GM19467 (cell line): ENCODE measurements around the gene CCDC187.

Experiments used
- ATAC-seq: cut with Tn5 transposase; IDR thresholded peaks from one replicate; pipeline ENCODE4 v1.9.1; 2021; ENCODE audit warnings: mild to moderate bottlenecking, moderate library complexity; ENCODE audit not compliant: unreplicated experiment

The CCDC187 gene

DNA sequence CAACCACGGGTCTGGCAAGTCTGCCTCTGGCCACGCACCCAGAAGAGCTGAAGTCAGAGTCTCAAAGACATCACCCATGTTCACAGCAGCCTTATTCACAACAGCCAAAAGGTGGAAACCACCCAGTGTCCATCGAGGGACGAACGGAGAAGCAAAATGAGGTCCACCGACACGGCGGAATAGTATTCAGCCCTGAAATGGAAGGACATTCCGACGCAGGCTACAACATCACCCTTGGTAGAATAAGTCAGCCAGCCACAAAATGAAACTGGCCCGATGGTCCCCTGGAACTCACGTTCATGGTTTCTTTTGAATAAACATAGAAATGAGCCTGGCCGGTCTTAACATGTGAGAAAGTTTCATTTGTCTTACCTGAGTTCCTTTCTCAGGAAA, 16.9 kb downstream of the CCDC187 start:
- no peak for ATAC-seq

DNA sequence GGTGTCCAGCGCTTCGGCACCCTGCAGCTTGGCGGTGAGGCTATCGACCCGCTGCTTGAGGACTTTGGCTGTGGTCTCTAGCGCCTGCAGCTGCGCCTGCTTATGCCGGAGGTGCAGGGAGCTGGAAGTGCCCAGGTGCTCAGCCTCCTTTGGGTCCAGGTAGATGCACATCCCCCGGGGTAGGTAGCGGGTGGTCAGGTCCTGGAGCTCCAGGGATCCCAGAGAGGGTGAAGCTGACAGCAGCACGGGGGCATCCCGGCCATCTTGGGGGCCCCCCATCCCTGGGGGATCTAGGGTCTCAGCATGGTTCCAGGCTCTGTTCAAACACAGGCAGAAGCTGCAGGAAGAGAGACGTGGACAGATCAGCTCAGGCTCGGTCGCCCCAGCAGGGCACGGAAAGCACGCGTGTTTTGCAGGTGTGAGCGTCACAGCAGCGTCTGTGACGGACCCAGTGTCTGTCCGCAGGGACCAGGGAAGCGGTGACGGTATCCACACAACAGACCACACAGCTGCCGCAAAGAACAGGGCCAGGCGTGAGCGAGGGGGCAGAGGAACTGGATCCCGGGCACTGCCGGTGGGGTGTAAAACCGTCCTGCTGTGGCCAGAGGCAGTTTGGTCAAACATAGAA, 17.4 kb downstream of the CCDC187 start:
- ATAC-seq = no peak

DNA sequence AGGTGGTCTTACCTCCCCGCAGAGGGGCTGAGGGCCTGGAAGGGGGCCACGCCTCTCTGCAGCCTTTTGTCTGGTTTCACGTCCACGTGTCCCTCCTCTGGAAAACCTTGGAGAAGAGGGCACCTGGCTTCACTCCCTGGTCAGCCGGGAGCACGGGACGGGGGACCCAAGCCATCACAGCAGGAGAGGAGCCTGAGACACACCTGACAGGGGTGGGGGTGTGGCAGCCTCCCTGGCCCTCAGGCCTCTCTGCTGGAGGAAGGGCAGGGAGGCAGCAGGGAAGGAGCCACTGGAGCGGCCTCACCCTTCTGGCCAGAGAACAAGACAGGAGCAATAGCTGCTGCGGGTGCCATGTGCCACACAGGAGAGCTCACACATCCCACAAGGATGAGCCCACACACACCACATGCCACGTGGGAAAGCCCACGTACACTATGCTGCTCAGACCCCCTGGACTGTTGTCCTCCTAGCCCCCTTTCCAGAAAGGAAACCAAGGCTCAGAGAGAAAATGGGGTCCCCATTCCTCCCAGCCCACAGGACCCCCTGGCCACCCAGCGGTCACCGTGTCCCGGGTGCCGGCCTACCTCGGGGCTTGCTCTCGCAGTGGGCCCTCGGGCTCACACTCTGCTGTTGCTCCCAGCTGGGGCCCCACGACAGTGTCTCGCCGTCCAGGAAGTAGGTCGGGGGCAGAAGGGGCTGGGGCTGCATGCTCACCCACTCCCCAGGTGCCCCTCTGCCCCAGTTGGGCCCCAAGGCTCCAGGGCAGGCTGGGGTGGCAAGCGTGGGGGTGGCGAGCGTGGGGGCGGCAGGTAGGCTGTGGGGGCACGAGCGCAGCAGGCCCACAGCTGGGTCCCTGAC, 18.2 kb downstream of the CCDC187 start:
- ATAC-seq = no peak

DNA sequence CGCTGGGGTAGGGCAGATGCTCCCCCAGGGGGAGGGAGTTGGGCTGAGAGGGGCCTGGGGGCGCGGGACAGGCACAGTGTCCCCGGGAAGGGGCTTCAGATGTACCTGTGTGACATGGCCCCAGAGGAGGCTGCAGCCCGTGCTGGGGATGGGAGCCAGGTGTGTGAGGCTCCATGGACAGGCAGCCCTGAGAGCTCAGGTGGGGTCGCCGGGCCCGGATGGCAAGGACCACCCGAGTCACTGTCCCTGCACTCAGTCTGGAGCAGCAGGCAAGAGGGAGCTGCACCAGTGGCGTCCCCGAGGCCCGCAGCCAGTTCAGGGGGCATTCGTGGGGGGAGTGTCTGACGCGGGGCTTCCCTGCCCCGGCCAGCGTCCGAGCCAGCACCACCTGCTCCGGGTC, 18.9 kb downstream of the CCDC187 start:
- ATAC-seq = no peak

DNA sequence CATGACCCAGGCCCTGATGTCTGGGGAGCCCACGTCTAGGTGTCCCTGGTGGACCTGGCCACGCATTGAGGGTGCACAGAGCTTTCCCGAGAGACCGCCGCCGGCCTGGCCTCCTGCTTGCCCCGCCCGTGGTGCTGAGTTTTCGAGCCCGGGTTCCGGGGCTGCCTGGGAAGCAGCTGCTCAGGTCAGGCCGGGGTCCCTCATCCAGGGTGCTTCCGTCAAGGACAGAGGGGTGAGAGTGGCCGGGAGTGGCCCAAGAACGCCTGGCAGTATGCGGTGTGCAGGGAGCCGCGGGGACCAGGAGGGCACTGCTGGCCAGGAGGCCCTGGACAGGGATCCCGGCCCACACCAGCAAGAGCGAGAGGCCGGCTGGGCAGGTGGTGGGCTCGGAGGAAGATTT, 19.6 kb downstream of the CCDC187 start:
- ATAC-seq = no peak

DNA sequence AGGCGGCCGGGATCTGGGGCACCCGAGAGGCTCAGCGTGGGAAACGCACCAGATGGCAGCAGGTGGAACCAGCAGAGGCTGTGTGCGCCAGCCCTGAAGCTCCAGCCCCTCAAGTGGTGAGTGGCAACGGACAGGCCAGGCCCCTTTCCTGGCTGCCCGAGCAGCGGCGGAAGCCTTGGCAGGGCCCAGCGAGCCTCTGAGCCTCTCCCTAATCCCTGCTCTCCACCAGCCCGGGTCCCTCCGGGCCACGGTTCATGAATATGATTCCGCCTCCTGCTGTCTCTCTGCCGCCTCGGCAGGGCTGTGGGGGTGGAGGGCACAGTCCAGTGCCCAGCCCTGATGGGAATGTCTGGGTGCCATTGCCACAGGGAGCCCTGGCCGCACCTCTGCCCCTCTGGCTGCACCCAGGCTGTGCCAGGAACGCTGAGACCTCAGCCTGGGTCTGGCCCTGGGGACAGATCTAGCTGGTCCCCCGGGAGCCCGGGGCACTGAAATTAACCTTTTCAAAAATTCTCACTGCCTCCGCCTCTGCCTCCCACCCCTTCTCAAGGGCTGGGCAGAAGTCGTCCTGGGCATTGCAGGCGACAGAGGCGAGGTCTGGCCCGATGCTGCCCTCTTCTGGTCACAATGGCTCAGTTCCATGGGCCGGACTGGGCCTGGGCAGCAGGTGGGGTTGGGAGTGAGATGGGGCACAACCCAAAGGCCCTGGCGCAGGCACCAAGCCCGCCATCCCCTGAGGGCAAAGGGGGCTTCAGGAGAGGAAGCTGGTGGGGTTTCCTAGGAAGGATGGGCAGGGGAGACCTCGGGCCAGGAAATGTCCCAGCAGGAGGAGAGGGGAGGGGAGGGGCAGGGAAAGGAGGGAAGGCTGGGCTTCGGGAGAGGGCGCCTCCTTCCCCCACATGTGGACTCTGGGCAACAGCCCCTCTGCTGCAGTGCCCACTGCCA, 20.3 kb downstream of the CCDC187 start:
- ATAC-seq = peak; percentile 80

DNA sequence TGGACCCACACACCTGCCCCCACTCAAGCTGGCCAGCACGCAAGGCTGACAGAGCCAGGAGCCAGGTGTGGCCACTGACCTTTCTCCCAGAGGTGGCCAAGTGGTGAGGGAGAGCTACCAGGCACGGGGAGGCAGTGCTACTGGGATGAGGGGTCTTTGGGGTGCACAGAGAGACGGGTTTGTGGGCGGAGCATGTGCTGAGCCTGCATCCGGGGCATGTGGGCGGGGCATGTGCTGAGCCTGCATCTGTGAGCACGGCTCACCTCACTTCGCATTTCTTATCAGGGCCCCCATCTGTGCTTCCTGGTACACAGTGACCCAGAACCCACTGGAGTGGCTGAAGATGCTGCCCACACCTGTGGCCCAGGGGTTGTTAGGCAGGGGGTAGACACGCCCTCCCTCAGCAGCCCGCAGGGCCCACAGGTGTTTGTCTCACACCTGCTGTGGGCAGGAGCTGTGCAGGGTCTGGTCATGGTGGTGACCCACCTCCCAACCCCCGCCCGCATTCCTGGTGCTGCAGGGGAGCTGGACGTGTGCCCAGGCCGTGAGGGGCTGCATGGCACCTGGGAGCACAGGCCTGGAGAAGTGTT, 21.5 kb downstream of the CCDC187 start:
- ATAC-seq = no peak

DNA sequence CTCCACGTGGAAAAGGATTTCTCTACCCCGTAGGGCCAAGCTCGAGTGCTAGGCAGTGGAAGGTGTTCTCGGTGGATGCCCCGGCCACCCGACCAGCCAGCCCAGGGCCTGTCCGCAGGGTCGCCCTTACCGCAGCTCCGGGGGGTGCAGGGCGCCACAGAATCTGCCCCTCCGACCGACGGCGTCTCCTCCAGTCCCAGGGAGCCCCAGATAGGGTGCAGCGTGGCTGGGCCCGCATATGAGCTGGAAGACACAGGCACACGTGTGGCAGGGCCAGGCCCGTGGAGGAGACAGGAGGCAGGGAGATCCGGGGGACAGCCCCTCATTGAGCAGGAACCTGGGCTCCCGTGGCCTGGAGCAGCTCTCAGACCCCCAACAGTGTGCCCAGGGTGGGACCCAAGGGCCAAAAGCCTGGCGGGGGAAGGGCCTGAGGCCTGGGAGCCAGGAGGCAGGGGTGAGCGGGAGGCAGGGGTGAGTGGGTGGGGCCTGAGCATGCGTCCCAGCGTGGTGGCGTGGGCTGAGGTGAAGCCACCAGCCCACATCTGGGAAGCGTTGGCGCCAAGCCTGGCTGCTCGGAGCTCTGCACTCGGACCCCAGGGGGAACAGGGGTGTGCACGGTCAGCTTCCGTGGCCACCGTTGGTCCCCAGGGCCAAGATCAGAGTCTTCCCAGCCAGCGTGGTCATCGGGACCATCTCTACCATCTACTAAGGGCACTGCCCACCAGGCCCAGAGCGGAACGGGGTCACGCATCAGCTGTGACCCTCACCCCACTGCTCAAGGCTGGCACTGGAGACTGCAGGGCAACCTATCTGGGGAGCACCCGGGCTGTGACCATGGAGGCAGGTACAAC, 22.2 kb downstream of the CCDC187 start:
- no peak for ATAC-seq

DNA sequence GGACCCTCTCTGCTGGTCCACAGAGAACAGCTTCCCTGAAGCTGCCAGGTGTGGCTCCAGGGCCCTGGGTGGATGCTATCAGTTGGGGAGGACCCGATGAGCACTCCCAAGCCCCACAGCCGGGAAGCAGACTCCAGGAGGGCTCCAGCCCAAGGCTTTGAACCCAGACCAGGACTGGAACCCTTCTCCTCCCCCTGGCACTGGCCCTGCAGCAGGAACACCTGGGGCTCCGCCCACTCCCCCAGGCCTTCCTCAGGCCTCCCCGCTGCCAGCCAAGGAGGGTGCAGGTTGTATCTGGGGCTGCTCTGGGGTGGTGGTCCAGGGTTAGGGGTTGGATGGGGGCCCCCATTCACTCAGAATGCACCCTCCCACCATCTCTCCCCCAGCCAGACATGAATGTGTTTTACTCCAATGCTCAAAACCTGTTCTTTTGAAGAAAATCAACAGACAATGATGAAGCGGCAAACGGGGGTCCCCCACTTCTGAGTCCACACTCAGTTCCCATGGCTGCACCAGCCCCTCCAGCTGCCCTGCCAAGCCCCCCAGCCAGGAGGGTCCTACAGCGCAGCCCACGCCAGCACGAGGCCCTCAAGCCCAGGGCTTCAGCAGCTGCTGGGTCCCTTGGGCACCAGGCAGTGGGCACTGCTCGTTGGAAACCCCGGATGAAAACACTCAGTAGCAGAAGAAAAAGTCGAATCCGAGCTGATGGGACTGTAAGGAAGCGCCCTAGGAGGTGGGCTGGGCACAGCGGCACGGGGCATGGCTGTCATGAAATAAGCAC, 23.2 kb downstream of the CCDC187 start:
- no peak for ATAC-seq

DNA sequence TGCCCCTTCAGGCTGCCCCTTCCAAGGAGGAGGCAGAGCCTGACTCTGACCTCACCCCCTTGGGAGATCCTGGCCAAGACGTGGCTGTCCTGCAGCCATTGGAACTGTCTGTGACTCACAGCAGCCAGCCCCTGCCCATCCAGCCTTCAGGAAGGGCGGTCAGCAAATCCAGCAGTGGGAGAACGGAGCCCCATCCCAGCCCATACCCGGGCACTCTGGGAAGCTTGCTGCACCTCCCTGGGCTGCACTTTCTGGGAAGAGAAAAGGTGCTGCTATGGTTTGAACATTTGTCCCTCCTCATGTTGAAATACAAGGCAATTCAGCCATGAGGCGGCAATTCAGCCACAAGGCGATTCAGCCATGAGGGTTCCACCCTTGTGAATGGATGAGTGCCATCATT, 24.4 kb downstream of the CCDC187 start:
- ATAC-seq = no peak

DNA sequence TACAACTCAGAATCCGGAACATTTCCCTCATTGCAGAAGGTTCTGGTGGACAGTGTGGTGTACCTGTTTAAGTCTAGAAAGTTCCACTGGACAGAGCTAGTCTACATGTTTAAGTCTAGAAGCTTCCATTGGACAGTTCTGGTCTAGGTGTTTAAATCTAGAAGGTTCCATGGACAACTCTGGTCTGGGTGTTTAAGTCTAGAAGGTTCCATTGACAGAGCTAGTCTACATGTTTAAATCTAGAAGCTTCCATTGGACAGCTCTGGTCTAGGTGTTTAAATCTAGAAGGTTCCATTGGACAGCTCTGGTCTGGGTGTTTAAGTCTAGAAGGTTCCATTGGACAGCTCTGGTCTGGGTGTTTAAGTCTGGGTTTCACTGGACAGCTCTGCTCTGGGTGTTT, 25.0 kb downstream of the CCDC187 start:
- ATAC-seq = no peak

DNA sequence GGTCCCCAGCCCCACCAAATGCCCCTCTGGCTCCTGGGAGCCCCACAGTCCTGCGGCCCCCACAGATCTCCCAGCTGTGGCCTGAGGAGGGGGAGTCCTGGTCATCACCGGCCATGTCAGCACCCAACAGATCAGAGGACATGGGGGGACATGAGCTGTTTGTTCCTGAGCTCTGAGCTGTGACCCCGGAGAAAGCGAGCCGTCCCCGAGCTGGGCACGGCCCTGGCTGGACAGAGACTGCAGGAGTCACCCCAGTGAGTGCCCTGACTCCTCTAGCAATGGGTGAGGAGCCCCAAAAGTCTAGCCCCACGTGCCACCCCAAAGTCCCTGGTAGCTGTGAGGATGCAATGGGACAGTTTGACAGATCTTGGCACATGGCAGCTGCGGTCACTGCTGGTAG, 25.7 kb downstream of the CCDC187 start:
- ATAC-seq = no peak

DNA sequence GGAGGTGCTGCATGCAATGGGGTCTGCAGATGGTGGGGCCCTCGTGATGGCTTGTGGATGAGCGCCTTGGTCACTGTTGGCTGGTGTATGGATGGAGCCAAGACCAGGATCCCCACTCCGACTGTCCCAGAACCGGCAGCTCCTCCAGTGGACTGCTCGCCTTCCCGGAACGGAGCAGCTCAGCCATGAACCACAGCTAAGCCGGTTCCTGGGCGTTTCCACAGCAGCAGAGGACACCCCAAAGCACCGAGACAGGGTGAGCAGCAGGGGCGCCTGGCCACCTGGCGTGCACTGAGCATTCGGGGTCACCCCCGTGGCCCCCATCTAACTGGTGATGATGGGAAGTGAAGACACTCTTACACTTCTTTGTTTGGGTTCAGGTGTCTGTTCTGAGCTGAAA, 26.1 kb downstream of the CCDC187 start:
- no peak for ATAC-seq

DNA sequence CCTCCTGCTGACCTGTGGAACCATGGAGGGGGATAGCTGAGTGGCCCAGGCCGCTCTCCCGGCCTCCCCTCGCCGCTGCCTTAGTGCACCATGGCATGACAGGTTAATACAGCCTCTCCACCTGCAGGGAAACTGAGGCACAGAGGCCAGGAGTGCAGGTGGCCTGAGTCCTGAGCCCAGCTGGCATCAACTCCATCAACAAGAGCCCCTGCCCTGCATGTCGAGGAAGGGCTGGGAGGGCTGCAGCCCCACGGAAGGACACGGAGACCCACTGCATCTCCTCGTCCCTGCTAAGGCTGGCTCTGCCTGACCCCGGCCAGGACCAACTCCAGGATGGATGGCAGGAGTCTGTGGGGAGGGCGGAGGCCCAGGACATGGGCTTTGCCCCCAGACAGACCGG, 27.2 kb downstream of the CCDC187 start:
- no peak for ATAC-seq

DNA sequence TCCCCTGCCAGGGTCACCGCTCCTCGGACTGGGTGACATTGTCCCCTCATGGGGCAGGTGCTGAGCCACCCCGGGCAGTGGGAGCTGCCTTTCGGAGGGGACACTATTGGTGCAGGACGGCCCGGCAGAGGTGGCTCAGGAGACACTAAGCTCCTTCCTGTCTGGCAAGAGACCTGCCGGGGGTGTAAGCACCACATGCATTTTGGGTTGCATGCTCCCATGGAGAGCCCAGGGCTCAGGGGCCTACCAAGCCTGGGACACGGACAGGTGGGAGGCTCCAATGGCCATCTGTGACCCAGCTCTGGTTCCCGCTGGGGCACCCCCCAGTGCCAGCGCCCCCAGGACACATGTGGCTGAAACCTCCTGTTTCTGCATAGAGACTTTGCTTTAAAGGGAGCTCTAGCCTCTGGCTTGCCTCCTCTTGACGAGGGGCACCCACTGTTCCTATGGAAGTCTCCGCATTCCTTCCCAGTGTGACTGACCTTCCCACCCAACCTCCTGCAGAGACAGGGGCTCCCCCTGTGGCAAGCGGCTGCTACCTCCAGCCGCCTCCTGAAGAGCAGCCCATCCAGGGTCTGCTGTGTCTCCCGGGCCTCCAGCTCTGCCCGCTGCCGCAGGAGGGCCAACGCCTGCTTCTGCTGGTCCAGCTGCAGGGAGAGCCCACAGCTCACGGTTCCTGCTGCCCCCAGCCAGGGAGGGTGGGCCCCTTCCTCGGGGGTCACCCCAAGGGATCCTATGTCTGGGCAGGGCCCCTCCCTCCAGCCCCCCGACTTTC, 28.1 kb downstream of the CCDC187 start:
- no peak for ATAC-seq

DNA sequence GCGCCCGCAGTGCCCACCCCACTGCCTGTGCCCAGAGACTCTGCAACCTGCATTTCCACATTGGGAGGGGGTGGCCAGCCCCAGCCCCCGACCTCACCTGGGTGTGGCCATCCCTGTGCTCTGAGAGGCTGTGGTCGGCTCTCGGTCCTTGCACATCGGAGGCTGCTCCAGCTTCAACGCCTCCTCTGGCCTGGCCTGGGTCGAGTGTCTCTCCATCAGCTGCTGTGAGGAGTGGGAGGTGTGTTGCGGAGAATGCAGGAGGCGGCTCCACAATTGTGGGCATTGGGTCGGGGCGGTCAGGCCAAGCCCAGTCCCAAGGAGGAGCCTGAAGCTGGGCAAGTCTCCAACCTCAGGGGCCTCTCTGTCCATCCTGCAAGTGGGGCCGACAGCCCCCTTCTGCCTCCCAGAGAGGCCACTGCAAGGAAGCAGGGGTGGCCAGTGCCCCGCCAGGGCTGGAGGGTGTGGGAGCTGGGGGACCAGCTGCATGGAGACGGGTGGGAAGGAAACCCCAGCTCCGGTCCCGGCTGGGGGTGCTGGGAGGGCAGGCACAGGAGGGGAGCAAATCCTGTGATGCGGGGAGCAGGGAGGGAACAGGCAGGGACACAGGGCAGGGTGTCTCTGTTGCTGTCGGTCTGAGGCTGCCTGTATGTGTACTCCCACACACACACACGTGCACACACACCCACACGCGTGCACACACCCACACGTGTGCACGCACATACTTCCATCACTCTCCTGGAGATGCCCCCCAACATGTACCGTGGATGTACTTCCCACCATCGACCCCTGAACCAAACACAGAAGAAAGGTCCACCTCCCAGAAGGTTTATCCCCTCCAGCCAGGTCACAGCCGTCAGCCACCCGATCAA, 28.9 kb downstream of the CCDC187 start:
- ATAC-seq = no peak

DNA sequence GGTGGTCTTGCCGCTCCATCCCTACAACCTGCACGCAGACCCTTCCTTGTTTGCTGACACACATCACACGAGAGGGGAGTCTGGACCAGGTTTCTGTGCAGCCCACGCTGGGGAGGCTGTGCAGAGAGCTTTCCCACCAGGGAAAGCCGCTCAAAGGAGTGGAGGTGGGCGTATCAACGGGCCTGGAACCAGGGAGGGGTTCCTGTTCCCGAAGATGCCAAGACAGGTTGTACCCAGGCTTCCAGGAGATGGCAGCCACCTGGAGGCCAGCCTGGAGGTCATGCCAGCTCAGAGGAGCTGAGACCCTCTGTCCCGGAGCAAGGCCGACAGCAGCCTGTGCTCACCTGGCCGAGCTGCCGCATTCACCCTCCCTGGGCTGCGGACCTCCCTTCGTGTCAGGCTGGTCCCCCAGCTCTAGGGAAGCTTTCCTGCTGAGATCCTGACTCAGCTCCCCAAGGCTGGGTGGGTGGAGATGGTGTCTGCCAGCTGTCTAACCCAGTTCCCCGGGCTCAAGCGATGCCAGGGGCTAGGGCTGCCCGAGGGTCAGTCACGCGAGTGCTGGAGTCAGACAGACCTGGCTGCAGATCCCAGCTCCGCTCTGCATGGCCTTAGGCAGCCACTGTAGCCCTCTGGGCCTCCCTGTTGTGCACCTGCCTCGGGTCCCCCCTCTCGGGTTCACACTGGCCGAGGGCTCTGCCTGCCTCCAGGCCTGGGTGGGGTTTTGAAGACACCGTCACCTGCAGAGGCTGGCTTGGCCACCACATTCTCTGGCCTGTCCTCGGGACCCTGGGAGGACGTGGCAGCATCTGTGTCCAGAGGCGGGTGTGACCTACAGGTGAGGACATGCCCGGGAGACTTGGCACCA, 29.7 kb downstream of the CCDC187 start:
- ATAC-seq = no peak
